GM18873 (cell line): ENCODE measurements around the gene ARRB1.
"Not testable (repeated sequence)": the region's sequence is repeated elsewhere in the genome, so short reads cannot be mapped to it uniquely, and the experiment has no call there.

Experiments
- ATAC-seq: cut with Tn5 transposase; IDR thresholded peaks from one replicate; pipeline ENCODE4 v1.9.1; 2021; ENCODE audit warnings: mild to moderate bottlenecking, moderate library complexity, moderate number of reproducible peaks; ENCODE audit not compliant: unreplicated experiment, low FRiP score

ARRB1 gene

GRCh38 chr11:75325713-75326438, 25.6 kb downstream of the ARRB1 start:
- no peak for ATAC-seq

- no peak for ATAC-seq
These were observed 26.7 kb downstream of the ARRB1 start for GRCh38 chr11:75324740-75325139.

DNA sequence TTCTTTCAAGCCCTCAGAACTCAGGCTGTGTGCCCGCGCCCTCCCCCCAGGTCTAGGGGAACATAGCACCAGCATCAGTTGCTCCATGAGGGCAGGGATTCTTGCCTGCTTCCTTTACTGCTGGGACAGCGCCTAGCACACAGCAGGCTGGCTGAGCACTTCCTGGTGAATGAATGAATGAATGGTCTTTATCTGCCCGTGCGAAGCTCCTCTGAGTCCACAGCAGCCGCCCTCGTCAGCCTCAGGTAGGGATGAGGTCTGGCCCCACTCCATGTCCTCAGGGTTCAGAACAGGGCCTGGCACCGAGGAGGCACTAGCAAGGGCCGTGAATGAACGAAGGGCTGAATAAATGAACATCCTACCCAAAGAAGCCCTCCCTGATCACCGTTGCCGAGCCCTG, 27.3 kb downstream of the ARRB1 start:
- ATAC-seq = no peak

DNA sequence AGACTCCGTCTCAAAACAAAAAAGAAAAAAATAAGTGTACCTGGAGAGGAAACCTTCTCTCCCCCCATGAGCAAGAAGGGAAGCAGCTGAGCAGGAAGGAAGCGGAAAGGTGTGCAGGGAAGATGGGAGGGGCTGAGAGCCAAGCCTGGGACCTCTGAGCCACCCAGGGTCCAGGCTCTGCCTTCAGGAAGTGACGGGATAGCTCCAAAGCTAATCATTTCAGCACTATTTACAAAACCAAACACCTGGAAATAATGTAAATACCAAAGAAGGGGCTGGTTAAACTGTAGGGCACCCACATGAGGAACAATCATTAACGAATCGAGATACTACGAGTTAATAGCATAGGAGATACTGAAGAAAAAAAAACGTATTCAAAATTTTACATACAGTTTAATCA, 27.9 kb downstream of the ARRB1 start:
- ATAC-seq = no peak

DNA sequence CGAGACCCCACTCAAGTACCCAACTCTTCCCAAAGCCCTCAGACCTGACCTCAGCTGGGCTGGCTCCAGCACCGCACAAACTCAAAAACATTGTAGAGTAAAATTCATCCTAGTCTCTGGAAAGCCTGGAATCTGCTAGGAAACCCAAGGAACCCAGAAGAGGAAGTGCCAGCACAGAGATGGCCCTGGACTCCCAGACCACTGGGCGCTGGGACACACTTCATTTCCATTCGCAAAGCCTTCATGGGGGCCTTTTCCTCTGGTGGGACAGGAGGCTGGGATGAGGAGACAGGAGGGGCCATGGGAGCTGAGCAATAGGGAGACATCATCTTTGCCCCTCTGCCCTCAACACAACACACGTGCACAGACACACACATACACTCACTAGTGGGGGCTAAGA, 30.8 kb downstream of the ARRB1 start:
- ATAC-seq = no peak

DNA sequence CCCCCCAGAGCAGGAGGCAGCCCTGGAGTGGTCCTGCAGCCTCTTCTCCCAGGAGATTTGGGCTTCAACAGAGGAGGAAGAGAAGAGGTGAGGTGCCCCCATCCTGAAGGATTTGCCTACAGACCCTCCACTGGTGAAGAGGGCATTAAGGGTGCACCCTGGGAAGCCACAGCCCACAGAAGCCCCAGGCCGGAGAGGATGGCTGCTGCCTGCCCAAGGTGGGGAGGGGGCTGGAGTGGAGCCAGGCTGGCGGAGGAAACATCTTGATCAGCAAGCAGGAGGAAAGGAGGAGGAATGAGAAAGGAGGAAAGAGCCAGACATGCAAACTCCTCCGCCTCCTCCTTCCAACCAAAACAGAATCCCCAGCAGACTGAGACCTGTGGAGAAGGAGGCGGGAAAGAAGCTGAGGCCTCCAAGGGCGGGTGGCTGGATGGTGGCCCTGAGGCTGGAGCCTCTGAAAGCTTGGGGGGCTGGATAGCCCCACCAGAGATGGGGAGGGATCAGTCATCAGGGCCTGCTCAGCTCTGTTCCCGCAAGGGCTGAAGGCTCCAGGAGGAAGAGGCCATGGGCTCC, 31.3 kb downstream of the ARRB1 start:
- ATAC-seq = no peak

DNA sequence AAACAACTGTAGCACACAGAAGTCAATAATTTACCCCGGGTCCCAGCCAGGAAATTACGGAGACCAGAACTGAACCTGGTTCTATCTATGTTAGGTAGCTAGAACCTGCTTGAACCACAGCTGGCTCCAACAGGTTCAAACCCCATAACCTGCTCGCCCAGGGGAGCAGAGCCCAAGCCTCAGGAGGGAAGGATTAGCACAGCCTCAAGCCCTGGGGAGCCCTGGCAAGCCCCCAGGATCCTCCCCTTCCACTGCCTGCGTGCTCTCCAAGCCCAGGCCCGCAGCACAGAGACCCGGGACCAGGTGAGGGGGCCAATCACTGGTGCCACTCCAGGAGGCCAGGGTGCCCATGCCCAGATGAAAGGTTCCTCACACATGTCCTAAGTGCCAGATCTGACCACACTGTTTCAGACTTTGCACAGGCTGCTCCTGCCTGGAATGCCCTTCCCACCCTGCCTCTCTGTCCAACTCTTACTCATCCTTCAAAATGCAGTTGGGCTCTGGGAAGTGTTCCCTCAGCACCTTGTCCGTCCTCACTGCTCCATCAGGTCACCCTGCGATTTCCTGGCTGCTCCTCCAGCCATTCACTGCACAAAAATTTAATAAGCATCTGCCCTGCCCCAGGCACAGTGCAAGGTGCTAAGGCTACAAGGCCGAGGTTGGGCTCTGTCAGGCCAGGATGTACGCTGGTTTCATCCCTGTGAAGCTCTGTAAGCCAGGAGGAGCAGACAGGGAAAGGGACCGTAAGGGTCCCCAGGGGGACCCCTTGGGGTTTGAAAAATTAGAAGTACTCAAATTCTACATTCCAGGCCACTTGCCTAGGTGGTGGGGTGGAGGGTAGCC, 32.2 kb downstream of the ARRB1 start:
- ATAC-seq = no peak

DNA sequence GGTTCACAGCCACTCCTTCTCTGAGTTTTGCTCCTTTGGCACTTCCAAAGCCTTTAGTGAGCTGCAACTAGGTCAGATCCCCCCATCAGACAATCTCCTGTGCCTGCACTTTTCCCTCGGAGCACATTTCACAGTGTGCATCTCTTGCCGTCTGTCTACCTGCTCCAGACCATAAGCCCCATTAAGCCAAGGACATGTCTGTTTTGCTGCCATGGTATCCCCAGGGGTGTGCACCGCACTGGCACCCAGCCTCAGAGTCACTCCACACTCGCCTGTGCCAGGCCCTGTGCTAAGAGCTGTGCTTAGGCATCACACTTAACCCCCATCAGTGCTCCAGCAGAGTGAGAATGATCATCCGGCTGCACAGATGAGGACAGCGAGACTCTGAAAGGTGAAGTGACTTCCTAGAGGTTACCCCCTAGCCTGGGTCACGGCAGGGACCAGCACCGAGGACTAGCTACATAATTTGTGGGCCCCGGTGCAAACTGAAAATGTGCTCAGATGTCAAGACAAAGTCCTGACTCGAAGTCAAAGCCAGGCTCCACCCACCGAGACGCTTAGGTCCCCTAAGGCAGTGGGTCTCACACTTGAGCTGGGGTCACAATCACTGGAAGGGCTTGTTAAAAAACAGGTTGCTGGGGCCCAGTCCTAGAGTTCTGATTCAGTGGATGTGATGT, 33.9 kb downstream of the ARRB1 start:
- ATAC-seq = no peak

DNA sequence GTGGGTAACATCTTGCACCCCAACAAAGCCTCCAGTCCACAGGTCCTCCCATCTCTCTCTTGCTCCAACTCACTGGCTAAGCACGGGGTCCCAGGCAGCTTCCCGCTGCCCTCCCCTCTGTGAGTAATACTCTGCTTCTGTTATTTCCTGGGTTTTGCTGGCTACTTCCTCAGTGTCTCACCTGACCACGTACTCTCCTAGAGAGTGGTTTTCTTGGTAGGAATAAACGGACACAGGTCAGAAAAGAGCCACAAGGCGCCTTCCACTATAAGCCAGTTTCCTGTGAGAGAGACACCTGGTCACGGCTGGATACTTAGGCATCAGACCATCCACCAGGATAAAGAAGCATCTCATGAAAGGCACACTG, 36.0 kb downstream of the ARRB1 start:
- ATAC-seq = no peak

DNA sequence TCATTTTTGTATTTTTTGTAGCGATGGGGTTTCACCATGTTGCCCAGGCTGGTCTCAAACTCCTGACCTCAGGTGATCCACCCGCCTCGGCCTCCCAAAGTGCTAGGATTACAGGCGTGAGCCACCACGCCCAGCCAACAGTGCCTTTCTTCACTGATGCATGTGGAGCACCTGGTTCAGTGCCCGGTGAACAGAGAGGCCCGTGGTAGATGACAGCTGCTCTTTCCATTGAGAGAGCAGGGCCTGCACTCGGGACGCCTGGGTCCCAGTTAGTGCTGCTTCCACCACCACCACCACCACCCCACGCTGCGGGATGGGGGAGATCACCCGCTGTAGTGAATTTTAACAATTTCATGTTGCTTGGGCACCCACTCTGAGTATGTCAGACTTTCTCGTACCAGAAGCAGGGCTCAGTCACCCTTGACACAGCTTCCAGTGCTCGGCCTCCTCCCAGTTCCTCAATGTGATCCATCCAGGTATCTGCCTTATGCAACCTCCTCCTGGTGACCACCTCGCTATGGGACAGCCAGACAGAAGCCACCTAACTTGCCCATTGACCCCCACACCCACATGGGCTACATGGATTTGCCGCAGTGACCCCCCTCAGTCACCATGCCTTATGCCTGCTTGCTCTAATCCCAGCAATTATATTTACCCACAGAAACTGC, 36.6 kb downstream of the ARRB1 start:
- no peak for ATAC-seq

- ATAC-seq = no peak
These were observed 37.8 kb downstream of the ARRB1 start for GRCh38 chr11:75313513-75314272.

DNA sequence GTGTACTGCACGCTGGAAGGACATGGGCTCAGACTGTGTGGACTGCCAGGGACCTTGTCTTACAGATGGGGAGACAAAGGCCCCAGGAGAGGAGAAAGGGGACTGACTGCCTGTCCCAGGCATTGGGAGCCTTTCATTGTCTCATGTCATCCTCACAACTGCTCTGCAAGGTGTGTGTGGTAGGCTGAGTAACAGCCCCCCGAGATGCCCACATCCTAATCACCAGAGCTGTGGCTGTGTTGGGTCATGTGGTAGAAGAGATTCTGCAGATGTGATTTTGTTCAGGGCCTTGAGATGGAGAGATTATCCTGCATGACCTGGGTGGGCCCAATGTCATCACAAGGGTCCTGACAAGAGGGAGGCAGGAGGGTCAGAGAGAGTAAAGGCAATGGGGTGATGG, 39.1 kb downstream of the ARRB1 start:
- ATAC-seq = no peak

GRCh38 chr11:75311858-75312288, 39.6 kb downstream of the ARRB1 start:
- ATAC-seq = no peak

DNA sequence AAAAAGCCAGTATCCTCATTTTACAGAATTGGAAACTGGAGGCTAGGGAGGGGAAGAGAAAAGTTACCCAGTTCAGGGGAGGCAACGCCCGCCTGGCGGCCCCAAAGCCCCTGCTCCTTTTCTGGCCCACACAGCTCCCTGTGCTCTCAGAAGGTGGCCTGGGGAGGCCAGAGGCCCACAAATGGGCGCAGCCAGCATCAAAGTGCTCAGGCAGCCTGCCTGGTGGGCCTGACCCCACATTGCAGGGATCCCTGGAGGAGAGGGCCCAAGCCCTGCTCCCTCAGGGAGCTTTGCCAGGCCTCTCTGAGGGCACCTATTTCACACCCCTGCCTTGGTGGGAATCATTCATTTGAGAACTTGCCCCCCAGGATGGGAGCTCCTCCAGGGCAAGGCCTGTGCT, 42.5 kb downstream of the ARRB1 start:
- ATAC-seq = no peak

GRCh38 chr11:75308116-75308515, 43.3 kb downstream of the ARRB1 start:
- no peak for ATAC-seq

- no peak for ATAC-seq
These were observed 44.4 kb downstream of the ARRB1 start for GRCh38 chr11:75307058-75307457.

GRCh38 chr11:75306529-75306928, 44.9 kb downstream of the ARRB1 start:
- no peak for ATAC-seq

- no peak for ATAC-seq
These were observed 45.5 kb downstream of the ARRB1 start for GRCh38 chr11:75305993-75306392.

GRCh38 chr11:75305452-75305851, 46.0 kb downstream of the ARRB1 start:
- ATAC-seq = no peak

- not testable (repeated sequence) for ATAC-seq
These were observed 46.5 kb downstream of the ARRB1 start for GRCh38 chr11:75304941-75305340.
